ENCODE measurements around the gene TMED9. TPM values are rescaled to one million over a fixed set of nuclear protein-coding genes. Genes with fewer than 3 reads are reported as not detected.

TMED9 gene
- polyA plus RNA-seq, 1 donor (not counting 4 experiments of a cell fraction or from before 2014, with no cell fraction given): 247 TPM

DNA sequence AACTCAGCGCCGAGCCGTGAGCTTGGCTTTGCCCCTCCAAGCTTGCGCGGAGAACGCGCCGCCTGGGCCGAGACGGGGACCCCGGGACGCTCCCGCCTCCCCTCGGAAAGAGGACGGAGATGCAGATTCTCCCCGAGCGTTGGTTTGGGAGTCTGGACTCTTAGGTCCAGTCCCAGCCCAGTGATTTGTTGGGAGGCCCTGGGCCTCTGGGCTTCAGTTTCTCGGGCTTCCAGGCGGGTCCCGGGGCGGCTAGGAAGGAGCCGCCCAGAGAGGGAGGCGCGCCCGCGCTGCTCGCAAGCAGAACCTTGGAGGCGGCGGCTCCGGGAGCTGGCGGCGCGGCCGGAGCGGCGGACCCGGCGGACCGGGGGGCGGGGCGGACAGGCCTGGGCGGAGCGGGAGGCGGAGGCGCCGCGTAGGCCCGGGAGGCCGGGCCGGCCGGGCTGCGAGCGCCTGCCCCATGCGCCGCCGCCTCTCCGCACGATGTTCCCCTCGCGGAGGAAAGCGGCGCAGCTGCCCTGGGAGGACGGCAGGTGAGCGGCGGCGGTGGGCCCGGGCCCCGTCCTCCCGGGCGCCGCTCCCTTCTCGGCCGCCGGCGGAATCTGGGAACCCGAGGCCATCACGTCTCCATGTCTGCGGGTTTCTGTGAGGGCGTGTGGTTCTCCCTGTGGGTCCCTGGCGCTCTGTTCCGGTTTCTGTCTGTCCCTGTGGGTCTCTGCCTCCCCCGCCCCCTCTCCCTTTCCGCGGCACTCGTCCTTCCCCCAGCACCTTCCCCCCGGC, 7.9 kb downstream of the TMED9 start, which contains the start of gene B4GALT7:
Gene B4GALT7 (plus strand): TSS at position 402 of the 777 bp plus-strand sequence. CDS start 79 bp downstream, at position 481.
- Histone ChIP-seq H3K27ac (ENCODE audit: control insufficient read depth, insufficient read depth, low read length) (peak within 1 kb of the TSS; percentile 74), H3K9me1 (ENCODE audit: control insufficient read depth, extremely low read depth, insufficient read depth, low read length) (no peaks in the 10 kb centered on the region), H3K79me2 (ENCODE audit: control insufficient read depth, insufficient read depth, low read length) (peaks cover 10% of the 10 kb centered on the region), H3K9me3 (ENCODE audit: control insufficient read depth, low read depth, low read length) (no peaks in the 10 kb centered on the region), H3K36me3 (ENCODE audit: control insufficient read depth in 2 of 2, extremely low read depth in 1 of 2, insufficient read depth in 2 of 2, low read length in 2 of 2) (peaks cover 19 to 20% of the 10 kb centered on the region in 2 experiments), H2AFZ (ENCODE audit: control insufficient read depth, low read length) (peak within 1 kb of the TSS; percentile 91), H3K4me2 (ENCODE audit: control insufficient read depth, extremely low read depth, insufficient read depth, low read depth, low read length) (peak within 1 kb of the TSS; percentile 89), H4K20me1 (ENCODE audit: control insufficient read depth, extremely low read depth, insufficient read depth, low read length) (no peaks in the 10 kb centered on the region), H3K9ac (ENCODE audit: control insufficient read depth, extremely low read depth, insufficient read depth, low read length) (peak within 1 kb of the TSS; percentile 89), H3K27me3 (ENCODE audit: control insufficient read depth, extremely low read depth, insufficient read depth, low read length) (no peaks in the 10 kb centered on the region), H3K4me3 (ENCODE audit: control insufficient read depth in 2 of 3, extremely low read depth in 1 of 3, insufficient read depth in 2 of 3, low read depth in 1 of 3, low read length in 3 of 3) (peak within 1 kb of the TSS; percentile 70 to 95 (median 88)), H3K4me1 (ENCODE audit: control insufficient read depth, extremely low read depth, insufficient read depth, low read length) (peaks cover 7% of the 10 kb centered on the region)
- DNase-seq (ENCODE audit: low read depth, low spot score): no peak
- TF ChIP-seq EZH2 (IDR thresholded peaks at IDR 0.05; ENCODE audit: low read length): no peak
- no peak for TF ChIP-seq CTCF (optimal IDR thresholded peaks at IDR 0.05 in 1 of 3, IDR thresholded peaks at IDR 0.05 in 1 of 3, conservative IDR thresholded peaks at IDR 0.05 in 1 of 3; ENCODE audit: extremely low read depth in 1 of 3, insufficient read depth in 2 of 3, low read length in 3 of 3)
- dilution Hi-C loops (cut with MboI; ENCODE audit: extremely low pct_ligation_motif_present, low sequenced_read_pairs): no loop called here
- FAIRE-seq: no peak

GRCh38 chr5:177600508-177601018, 8.6 kb downstream of the TMED9 start:
- dilution Hi-C loops (cut with MboI; ENCODE audit: extremely low pct_ligation_motif_present, low sequenced_read_pairs): no loop called here
- Histone ChIP-seq H3K9me3 (ENCODE audit: control insufficient read depth, low read depth, low read length) (no peaks in the 10 kb centered on the region), H3K9me1 (ENCODE audit: control insufficient read depth, extremely low read depth, insufficient read depth, low read length) (no peaks in the 10 kb centered on the region), H3K27ac (ENCODE audit: control insufficient read depth, insufficient read depth, low read length) (peak overlapping the region; percentile 74), H3K4me3 (ENCODE audit: control insufficient read depth in 2 of 3, extremely low read depth in 1 of 3, insufficient read depth in 2 of 3, low read depth in 1 of 3, low read length in 3 of 3) (peak overlapping the region; percentile 70 to 95 (median 88)), H3K79me2 (ENCODE audit: control insufficient read depth, insufficient read depth, low read length) (peaks cover 8% of the 10 kb centered on the region), H3K9ac (ENCODE audit: control insufficient read depth, extremely low read depth, insufficient read depth, low read length) (peak overlapping the region; percentile 89), H4K20me1 (ENCODE audit: control insufficient read depth, extremely low read depth, insufficient read depth, low read length) (no peaks in the 10 kb centered on the region), H3K4me2 (ENCODE audit: control insufficient read depth, extremely low read depth, insufficient read depth, low read depth, low read length) (peak overlapping the region; percentile 58), H2AFZ (ENCODE audit: control insufficient read depth, low read length) (peak overlapping the region; percentile 77), H3K27me3 (ENCODE audit: control insufficient read depth, extremely low read depth, insufficient read depth, low read length) (no peaks in the 10 kb centered on the region), H3K4me1 (ENCODE audit: control insufficient read depth, extremely low read depth, insufficient read depth, low read length) (peaks cover 7% of the 10 kb centered on the region), H3K36me3 (ENCODE audit: control insufficient read depth in 2 of 2, extremely low read depth in 1 of 2, insufficient read depth in 2 of 2, low read length in 2 of 2) (peaks cover 15 to 16% of the 10 kb centered on the region in 2 experiments)
- TF ChIP-seq EZH2 (IDR thresholded peaks at IDR 0.05; ENCODE audit: low read length) (no peak), CTCF (optimal IDR thresholded peaks at IDR 0.05 in 1 of 3, IDR thresholded peaks at IDR 0.05 in 1 of 3, conservative IDR thresholded peaks at IDR 0.05 in 1 of 3; ENCODE audit: extremely low read depth in 1 of 3, insufficient read depth in 2 of 3, low read length in 3 of 3) (no peak)
- no peak for DNase-seq (ENCODE audit: low read depth, low spot score)
- no peak for FAIRE-seq
